MG63 (cell line): ENCODE measurements around the gene ENPP7. TPM values are rescaled to one million over a fixed set of nuclear protein-coding genes. Genes with fewer than 3 reads are reported as not detected.
A peak's percentile ranks its signal among the peaks of the same experiment; 100 is the strongest.

Source experiments
- DNase-seq: peaks from one replicate; pipeline ENCODE4 v3.0.0-alpha.2; 2020
- H3K27me3 ChIP-seq: fragments of 250-450 bp; sonication (Bioruptor Pico); 2 replicates; pipeline ENCODE4 v1.5.1; 2020; ENCODE audit warnings: mild to moderate bottlenecking, moderate library complexity
- H3K36me3 ChIP-seq: fragments of 250-450 bp; sonication (Bioruptor Pico); 2 replicates; pipeline ENCODE4 v1.5.1; 2020; ENCODE audit warnings: mild to moderate bottlenecking, moderate library complexity
- H3K4me3 ChIP-seq: fragments of 250-450 bp; sonication (Bioruptor Pico); 2 replicates; pipeline ENCODE4 v1.5.1; 2020; ENCODE audit warnings: mild to moderate bottlenecking, moderate library complexity
- H3K9me3 ChIP-seq: fragments of 250-450 bp; sonication (Bioruptor Pico); 2 replicates; pipeline ENCODE4 v1.5.1; 2020; ENCODE audit warnings: mild to moderate bottlenecking, moderate library complexity
- total RNA-seq: library from RNA; depleted of rRNA; stranded (reverse); fragments of >200 nt; shearing (Covaris generic); gene quantifications from 2 replicates; pipeline ENCODE4 v1.2.3, GENCODE V29; 2014; ENCODE audit warnings: low replicate concordance; rRNA removed

ENPP7 gene
- not detected in 2 replicates for total RNA-seq

DNA sequence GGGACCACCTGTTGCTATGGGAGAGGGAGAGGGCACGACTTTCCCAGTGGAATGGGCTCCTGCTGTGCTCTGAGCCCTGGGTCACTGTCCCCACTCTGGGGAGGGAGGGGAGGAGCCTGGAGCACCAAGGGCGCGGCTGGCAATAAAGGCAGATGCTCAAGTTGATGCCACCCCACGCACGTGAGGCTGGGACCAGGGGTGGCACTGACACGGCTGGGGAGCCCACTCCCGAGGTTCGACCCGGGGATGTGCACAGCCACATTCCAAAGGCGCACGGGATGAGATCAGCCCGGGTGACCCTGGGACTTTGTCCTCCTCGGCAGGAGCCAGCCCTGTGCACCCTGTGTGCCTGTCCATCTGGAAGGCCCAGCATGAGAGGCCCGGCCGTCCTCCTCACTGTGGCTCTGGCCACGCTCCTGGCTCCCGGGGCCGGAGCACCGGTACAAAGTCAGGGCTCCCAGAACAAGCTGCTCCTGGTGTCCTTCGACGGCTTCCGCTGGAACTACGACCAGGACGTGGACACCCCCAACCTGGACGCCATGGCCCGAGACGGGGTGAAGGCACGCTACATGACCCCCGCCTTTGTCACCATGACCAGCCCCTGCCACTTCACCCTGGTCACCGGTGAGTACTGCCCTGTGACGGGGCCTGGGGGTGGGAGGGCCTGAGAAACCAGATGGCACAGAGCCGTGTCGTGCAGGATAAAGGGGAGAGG lies at the start of gene ENPP7:
ENPP7 (plus strand) TSS at position 175 of the 715 bp plus-strand sequence; CDS start at position 372, 197 bp downstream.
- H3K9me3 ChIP-seq, result no peaks in the 10 kb centered on the region
- H3K27me3 ChIP-seq, result no peaks in the 10 kb centered on the region
- DNase-seq, result no peak
- no peak within 1 kb of the TSS for H3K4me3 ChIP-seq
- no peaks in the 10 kb centered on the region for H3K36me3 ChIP-seq

DNA sequence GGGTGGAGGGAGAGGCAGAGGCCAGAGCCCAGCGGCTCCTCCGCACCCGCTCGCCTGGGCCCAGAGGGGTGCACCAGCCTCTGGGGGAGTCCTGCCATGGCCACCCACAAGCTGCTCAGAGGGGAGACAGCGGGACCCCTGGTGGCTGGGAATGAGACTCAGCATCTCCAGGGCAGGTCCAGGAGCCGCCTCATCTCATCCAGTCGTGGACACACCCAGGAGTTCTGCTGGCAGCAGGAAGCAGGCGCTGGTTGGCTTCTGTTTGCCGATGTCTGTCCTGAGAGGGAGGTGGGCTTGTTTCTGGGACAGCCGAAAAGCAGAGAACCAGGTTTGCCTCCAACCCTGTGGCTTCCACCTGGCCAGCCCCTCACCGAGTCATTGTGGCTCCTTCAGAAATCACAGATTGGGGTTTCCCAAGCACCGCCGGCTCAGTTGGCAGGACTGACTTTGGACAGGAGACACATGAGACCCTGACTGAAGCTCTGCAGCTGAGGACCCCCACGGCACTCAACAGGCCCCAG lies 49.6 kb upstream of the ENPP7 start:
- H3K27me3 ChIP-seq, result peaks cover 36% of the 10 kb centered on the region
- H3K9me3 ChIP-seq, result no peaks in the 10 kb centered on the region
- no peak overlapping the region for H3K4me3 ChIP-seq
- no peaks in the 10 kb centered on the region for H3K36me3 ChIP-seq
- DNase-seq, result no peak

- no peak for DNase-seq
- H3K4me3 ChIP-seq, result no peak overlapping the region
- H3K36me3 ChIP-seq, result no peaks in the 10 kb centered on the region
- no peaks in the 10 kb centered on the region for H3K9me3 ChIP-seq
- peaks cover 32% of the 10 kb centered on the region for H3K27me3 ChIP-seq
These were observed 49.0 kb upstream of the ENPP7 start for GRCh38 chr17:79681628-79682261.

DNA sequence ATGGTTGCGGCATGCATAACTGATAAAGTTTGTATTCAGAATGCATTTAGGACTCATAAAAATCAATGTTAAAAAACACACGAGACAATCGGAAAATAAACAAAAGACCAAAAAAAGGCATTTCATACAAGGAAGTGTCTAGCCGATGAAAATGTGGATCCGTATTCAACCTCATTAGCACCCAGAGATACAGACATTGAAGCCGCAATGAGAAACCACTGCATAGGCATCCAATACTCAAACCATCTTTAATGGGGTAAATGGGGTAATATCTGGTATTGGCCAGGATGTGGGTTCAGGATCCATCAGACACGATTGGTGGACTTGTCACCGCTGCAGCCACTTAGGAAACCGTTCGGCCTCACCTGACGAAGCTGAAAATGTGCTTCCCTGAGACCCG lies 47.4 kb upstream of the ENPP7 start:
- H3K4me3 ChIP-seq, result no peak overlapping the region
- H3K27me3 ChIP-seq, result peaks cover 33% of the 10 kb centered on the region
- no peaks in the 10 kb centered on the region; the same call in 1 of the 2 replicates for H3K9me3 ChIP-seq
- no peak for DNase-seq
- H3K36me3 ChIP-seq, result no peaks in the 10 kb centered on the region

DNA sequence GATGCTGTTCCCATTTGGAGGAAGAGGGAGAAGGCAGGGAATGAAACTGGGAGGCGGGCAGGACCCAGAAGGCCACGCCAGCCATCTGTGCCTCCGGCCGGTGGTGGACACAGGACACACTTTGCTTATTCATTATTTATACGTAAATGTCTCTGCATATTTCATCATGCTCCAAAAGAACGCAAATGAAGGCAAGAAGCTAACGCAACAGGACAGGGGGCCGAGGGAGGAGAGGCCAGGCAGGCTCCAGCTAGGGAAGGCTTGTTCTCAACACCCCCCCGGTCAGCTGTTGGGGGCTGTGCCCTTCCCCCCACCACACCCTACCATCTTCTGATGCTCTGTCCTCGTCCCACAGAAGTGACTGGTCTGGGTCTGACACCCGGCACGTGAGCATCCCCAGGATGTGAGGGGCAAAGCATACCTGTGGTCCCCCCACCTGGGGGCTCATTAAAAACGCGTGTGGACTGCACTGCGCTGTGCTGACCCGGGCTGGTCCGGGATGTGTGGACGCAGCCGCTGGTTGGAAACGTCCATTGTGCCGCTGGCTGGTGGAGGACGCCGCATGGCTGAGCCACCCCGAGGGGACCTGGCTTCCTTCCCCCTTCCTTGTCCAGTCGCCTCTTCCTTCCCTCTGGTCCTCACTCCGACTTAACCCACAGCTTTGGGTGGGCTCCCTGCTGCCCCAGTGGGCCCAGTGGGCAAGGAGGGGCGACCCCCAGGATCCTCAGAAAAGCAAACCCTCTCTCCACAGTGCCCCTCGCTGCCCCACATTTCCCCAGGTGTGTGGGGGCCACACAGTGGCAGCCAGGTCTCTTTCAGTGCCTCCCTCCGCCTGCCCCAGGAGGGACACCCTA lies 46.4 kb upstream of the ENPP7 start:
- peaks cover 39% of the 10 kb centered on the region for H3K27me3 ChIP-seq
- H3K9me3 ChIP-seq, result no peaks in the 10 kb centered on the region; the same call in 1 of the 2 replicates
- DNase-seq, result no peak
- H3K4me3 ChIP-seq, result no peak overlapping the region
- H3K36me3 ChIP-seq, result no peaks in the 10 kb centered on the region

GRCh38 chr17:79685121-79685520 lies 45.6 kb upstream of the ENPP7 start:
- Histone ChIP-seq H3K4me3 (no peak overlapping the region), H3K9me3 (no peaks in the 10 kb centered on the region; the same call in 1 of the 2 replicates), H3K36me3 (no peaks in the 10 kb centered on the region), H3K27me3 (peaks cover 44% of the 10 kb centered on the region)
- DNase-seq, result no peak

DNA sequence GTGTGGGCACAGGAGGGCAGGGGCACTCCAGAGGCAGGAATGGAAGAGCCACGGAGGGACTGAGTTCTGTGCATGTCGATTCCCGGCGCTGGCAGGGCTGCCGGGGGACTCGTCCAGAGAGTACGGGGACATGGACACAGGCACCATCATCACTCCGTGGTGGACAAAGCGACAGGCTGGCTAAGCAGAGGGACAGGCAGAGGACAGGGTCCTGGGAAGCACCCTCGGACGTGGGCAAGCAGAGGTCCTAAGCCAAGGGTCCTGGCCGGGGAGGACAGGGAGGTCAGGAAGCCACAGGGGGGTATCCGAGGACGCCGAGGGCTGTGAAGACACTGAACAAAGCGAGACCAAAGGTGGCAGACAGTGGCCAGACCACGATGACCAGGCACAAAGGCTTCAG lies 44.3 kb upstream of the ENPP7 start:
- Histone ChIP-seq H3K36me3 (no peaks in the 10 kb centered on the region), H3K9me3 (no peaks in the 10 kb centered on the region; the same call in 1 of the 2 replicates), H3K4me3 (no peak overlapping the region), H3K27me3 (peaks cover 39% of the 10 kb centered on the region)
- DNase-seq, result no peak

DNA sequence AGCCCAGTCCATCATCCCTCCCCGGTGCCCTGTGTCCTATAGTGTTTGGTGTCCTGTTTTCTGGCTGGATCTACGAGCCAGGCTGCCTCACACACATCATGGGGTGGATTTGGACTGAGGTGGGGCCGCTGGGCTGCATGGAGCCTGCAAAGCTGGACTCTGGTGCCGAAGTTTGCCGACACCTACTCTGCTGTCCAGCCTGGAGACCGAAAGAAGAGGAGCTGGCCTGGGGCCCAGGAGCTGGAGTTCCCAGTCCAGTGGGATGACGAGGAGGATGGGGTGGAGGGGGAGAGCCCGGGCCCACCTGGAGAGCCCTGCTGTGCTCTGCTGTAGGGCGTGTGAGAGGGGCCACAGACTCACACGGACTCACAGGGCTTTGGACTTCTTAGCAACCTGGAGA lies 40.3 kb upstream of the ENPP7 start:
- Histone ChIP-seq H3K9me3 (no peaks in the 10 kb centered on the region; the same call in 1 of the 2 replicates), H3K4me3 (no peak overlapping the region), H3K27me3 (peaks cover 23% of the 10 kb centered on the region), H3K36me3 (no peaks in the 10 kb centered on the region)
- no peak for DNase-seq

DNA sequence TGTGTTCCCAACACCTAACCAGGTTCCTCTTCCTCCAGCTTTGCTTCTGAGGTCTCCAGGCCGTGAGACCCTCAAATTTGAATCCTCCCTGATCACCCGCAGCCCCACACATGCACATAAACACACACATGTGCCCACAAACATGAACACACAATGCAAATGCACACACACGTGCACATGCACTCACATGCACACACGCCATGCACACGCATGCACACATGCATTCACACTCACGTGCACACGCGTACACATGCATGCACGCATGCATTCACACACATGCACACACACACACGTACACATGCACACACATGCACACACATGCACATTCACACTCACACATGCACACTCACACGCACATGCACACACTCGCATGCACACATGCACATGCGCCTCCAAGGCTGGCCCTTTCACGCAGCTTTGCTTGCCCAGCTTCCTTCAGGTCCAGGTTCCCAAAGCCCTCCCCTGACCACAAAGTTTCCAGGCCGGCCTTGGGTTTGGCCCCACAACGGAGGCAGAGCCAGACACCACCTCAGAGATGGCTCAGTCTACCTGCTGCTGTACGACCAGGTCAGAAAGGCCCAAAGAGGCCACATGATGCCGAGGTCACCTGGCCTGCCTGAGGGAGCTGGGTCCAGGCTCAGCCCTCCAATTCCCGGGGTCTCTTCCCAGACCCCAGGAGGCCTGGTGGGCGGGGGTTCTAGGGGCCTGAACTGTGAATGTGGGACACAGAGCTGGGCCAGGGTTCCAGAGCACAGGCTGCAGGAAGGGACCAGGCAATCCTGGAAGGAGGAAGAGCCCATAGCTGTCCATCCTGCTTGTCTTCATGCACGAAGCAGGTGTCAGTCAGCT lies 39.5 kb upstream of the ENPP7 start:
- Histone ChIP-seq H3K36me3 (no peaks in the 10 kb centered on the region), H3K4me3 (no peak overlapping the region), H3K9me3 (no peaks in the 10 kb centered on the region; the same call in 1 of the 2 replicates), H3K27me3 (peaks cover 23% of the 10 kb centered on the region)
- DNase-seq, result no peak

- Histone ChIP-seq H3K9me3 (no peaks in the 10 kb centered on the region; the same call in 1 of the 2 replicates), H3K36me3 (no peaks in the 10 kb centered on the region), H3K4me3 (no peak overlapping the region), H3K27me3 (peaks cover 23% of the 10 kb centered on the region)
- DNase-seq, result peak; percentile 64
These were observed 38.8 kb upstream of the ENPP7 start for GRCh38 chr17:79691931-79692330.

GRCh38 chr17:79693419-79693818 lies 37.3 kb upstream of the ENPP7 start:
- DNase-seq, result no peak
- Histone ChIP-seq H3K9me3 (no peaks in the 10 kb centered on the region), H3K36me3 (no peaks in the 10 kb centered on the region), H3K27me3 (peaks cover 16% of the 10 kb centered on the region), H3K4me3 (no peak overlapping the region)

DNA sequence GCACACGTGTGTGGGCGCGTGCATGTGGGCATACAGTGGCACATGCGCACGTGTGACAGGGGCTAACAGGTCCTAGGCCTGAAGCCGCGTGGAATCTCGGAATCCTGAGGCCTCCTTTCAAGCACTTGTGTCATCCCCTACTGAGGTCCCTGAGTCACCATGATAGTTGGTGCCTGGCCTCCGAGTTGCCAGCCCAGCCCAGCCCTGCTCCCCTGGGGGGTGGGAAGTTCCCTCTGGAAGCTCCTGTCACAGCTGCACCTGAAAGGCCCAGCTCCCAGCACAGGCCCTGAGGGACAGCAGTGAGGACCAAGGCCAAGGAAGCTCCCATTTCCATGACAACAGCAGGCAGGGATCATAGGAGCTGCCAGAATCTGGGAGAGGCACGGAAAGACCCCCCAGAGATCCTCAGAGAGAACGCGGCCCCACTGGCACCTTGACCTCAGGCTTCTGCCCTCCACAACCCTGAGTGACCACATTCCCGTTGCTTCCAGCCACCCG lies 35.4 kb upstream of the ENPP7 start:
- Histone ChIP-seq H3K9me3 (no peaks in the 10 kb centered on the region), H3K27me3 (peaks cover 2% of the 10 kb centered on the region; the same call in 1 of the 2 replicates), H3K4me3 (no peak overlapping the region), H3K36me3 (no peaks in the 10 kb centered on the region)
- no peak for DNase-seq

- DNase-seq, result peak; percentile 35
- Histone ChIP-seq H3K27me3 (no peaks in the 10 kb centered on the region), H3K9me3 (no peaks in the 10 kb centered on the region), H3K36me3 (no peaks in the 10 kb centered on the region), H3K4me3 (no peak overlapping the region)
These were observed 34.7 kb upstream of the ENPP7 start for GRCh38 chr17:79695797-79696609.

DNA sequence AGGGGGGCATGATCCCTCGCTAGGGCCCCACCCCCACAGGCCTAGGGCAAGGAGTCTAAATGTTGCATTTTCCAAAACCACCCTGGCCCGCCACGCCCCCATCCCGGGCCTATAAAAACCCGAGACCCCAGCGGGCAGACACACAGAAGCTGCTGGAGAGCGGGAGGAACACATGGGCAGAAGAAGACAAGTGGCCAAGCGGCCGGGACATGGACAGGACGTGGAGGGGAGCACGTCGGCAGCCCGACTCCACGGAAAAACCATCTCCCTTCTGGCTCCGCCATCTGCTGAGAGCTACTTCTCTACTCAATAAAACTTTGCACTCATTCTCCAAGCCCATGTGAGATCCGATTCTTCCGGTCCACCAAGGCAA lies 34.1 kb upstream of the ENPP7 start:
- no peaks in the 10 kb centered on the region for H3K27me3 ChIP-seq
- no peak for DNase-seq
- H3K36me3 ChIP-seq, result no peaks in the 10 kb centered on the region
- no peaks in the 10 kb centered on the region for H3K9me3 ChIP-seq
- H3K4me3 ChIP-seq, result no peak overlapping the region

DNA sequence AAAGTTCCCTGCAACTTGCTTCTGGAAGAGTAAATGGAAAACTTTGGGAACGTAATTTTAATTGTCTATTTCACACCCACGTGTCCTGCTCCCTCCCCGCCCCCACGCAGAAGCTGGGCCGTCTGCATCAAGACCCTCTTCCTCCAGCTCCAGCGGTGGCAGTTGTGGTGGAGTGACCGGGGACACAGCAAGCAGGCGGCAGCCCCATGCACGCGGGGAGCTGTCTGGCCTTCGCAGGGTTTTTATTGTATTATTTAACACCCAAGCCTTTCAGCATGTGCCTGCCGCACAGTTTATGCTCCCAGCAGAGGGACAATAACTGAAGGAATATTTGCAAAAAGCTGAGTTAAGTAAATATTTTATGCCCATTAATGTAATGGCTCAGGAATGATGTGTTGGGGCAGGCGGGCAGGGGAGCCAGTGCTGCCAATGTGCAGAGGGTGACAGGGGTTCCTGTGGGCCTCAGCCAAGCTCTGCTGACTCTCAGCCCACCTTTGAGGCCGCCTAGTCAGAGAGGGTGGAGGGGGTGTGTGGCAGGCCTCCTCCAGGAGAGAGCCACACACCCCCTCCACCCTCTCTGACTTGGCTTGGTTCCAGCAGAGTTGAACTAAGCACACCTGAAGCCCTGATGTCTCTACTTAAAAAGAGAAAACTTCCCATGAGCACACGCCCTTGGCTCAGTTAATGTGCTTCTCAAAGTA lies 32.4 kb upstream of the ENPP7 start:
- Histone ChIP-seq H3K4me3 (no peak overlapping the region), H3K27me3 (peaks cover 1% of the 10 kb centered on the region; the same call in 1 of the 2 replicates), H3K36me3 (no peaks in the 10 kb centered on the region), H3K9me3 (no peaks in the 10 kb centered on the region)
- peak; percentile 25 for DNase-seq
